Hematopoietic multipotent progenitor cell treated with erythropoietin and hydrocortisone succinate and interleukin-3 and kit ligand, for 6 days (in vitro differentiated cells): ENCODE results near the gene ISYNA1.

ENCODE experiments used
- DNase-seq: peaks from one replicate; pipeline ENCODE4 v3.0.0-alpha.2; 2015

ISYNA1 gene

DNA sequence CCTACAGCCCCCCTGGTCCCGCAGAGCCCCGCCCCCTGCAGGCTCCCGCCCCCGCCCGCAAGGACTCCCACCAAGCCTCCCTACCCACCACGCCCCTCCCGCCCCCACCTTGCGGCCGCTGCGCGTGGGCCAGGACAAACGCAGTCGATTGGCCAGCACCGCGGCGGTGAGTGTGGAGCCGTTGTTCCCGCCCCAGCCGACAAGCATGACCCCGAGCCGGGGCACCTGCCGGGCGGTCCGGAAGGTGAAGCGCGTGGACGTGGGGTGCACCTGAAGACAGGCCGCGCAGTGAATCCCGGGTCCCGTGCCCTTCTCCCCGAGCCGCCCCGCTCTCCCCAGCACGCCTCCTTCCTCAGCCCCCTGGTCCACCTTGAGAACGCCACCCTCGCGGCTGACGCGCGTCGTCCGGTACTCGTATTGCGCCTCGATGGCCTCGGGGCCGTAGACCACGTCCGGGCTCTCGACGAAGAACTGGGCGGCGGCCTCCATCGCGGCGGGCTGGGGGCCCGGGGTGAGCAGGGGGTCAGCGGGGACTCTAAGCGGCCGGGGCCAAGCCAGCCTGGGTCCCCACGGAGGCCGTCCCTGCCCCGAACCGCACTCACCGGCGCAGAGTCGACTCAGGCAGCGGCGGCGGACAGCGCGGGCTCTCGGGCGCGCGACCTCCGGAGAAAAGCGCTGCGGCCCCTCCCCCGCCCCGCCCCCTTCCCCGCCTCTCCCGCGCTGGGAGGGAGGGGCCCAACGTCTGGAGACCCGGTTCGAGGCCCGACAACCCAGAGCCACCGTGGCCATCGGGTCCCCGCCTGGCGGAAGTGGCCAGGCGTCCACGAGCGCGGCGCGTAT, at the start of gene ISYNA1:
Gene ISYNA1 (minus strand): TSS at position 643 of the 840 bp plus-strand sequence. CDS start 154 bp downstream, at position 489.
- peak; percentile 82 for DNase-seq

DNA sequence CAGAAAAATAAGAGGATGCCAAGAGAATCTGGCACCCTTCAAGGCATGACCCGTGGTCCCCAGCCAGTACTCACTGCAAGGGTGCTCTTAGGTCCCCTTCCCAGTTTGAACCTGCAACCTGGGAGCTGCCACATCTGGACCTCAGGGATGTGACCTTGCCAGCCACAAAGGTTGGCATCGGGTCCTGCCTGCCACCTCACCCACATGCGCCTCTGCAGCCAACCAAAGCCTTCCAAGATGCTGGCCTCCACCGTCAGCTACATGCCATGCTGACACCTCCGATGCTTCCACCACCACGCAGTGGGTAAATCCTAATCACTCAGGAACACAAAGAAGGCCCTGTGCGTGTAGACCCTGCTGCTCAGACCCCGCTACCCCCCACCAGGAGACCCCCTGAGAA, 48.8 kb upstream of the ISYNA1 start:
- no peak for DNase-seq

GRCh38 chr19:18484992-18485391, 47.1 kb upstream of the ISYNA1 start:
- peak; percentile 40 for DNase-seq

GRCh38 chr19:18483119-18483890, 45.4 kb upstream of the ISYNA1 start:
- no peak for DNase-seq

DNA sequence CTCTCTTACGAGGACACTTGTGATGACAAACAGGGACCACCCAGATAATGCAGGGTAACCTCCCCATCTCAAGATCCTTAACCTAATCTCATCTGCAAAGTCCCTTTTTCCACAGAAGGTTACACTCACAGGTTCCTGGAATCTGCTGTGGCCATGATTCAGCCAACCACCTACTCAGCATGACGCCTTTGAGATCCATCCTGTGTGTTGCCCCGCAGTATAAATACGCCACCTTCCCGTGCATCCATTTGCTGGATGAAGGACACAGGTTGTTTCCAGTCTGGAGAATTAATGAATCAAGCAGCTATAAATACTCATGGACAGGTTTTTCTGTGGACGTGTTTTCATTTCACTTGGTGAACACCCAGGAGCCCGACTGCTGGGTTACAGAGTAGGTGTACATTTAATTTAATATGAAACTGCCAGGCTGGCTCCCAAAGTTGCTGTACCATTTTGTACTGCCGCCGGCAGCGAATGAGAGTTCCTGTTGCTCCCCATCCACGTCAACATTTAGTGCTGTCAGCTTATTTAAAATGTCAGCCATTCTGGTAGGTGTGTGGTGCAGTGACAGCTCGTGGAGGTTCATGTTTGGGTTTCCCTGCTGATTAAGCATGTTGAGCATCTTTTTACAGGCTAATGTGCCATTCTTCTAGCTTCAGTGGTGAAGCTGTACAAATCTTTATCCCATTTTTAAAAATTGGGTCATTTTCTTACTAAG, 43.7 kb upstream of the ISYNA1 start:
- DNase-seq: no peak

DNA sequence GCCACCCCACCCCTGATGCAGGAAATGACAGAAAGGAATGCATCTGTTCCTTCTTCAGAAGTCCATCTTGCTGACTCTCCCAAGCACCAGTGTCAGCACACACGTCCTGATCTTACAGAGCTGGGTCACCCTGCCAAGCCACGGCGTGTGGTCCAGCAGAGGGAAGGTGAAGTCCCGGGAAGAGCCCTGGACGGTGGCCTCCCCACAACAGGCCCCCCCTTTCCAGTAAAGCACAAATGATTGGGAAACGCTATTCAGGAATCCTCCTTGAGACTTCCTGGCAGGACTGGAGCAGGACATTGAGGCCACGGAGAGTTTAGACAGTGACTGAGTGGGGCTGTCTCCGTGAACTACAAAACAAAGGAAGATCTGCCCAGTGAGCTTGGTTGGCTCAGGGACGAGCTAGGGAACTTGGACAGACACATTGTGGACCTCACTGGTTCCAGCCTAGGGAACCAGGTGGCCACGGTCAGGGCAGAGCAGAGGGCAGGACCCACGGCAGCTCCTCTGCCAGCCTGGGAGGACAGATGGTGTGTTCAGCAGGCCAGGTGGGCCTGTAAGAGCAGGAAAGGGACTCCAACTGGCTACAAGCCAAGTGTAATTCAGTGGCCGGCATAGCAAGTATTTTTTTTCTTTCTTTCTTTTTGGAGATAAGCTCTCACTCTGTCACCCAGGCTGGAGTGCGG, 42.2 kb upstream of the ISYNA1 start:
- DNase-seq: no peak

GRCh38 chr19:18478545-18479311, 40.8 kb upstream of the ISYNA1 start:
- DNase-seq: peak; percentile 81

DNA sequence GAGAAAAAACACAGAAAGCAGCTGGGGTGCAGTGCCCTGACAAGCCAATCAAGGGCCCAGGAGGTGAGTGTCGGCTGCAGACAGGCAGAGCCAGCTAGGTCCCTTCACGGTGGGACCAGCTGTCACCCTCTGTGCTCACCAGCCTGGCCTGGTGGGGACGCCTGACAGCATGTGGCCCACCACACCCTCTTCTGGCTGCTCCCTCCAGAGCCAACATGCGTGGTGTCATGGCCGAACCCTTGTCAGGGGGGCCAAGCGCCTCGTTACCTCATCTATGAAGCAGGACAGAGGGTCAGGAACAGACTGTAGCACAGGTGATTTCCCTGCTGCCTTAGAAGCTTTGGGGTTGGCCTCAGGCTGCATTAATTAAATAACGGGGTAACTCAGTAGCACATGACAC, 40.0 kb upstream of the ISYNA1 start:
- DNase-seq: no peak

DNA sequence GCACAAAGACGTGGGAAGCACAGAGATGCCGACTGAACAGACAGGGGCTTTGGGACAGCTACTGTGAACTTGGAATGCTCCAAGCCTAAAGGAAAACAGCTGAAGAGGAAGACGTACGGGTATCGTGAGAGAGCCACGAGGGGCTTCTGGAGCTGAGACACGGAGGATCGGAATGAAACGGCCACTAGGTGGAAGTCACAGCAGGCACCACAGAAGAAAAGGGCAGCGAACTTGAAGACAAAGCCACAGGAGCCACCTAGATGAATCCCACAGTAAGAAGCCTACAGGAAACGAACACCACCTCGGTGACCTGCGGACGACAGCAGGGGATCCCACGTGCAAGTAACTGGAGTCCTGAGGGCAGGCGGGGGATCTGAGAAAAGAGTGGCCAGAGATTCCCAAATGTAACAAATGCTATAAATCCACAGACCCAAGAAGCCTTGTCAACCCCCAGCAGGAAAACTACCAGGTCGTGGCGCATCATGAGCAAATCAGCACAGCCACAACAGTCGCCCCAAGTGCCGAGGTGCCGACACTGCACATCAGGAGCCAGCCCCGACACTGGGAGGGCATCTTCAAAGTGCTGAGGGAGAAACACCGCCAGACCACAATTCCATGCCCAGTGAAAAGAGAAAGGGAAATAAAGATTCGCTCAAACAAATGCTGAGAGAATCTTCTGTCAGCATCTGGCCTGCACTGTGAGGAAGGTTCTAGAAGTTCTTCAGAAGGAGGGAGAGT, 39.3 kb upstream of the ISYNA1 start:
- DNase-seq: no peak

DNA sequence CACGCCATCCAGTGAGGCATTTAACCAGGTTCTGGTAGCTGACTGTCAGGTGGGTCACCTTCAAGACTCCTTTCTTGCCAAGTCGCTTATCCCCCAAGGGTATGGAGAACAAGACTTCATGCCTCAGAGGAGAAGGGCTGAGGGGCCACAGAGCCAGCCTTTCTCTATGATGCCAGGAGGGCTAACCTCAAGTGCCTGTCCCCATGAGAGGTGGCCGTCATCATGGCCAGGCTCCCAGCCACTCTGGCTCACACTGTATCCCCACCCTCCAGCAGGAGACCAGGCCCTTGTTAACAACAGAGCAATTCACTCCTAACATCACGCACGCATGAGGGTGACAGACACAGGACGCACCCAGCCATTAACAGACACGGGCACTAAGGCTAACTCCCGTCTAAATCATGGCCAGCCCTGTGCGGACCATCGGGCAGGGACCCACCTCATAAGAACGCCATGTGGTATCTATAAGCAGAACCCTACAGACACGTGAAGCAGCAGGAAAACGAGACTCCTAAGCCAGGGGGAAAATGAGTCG, 38.6 kb upstream of the ISYNA1 start:
- no peak for DNase-seq

- no peak for DNase-seq
These were observed 37.9 kb upstream of the ISYNA1 start for GRCh38 chr19:18475762-18476331.

- no peak for DNase-seq
These were observed 37.1 kb upstream of the ISYNA1 start for GRCh38 chr19:18475004-18475453.

GRCh38 chr19:18474366-18474887, 36.5 kb upstream of the ISYNA1 start:
- DNase-seq: no peak

DNA sequence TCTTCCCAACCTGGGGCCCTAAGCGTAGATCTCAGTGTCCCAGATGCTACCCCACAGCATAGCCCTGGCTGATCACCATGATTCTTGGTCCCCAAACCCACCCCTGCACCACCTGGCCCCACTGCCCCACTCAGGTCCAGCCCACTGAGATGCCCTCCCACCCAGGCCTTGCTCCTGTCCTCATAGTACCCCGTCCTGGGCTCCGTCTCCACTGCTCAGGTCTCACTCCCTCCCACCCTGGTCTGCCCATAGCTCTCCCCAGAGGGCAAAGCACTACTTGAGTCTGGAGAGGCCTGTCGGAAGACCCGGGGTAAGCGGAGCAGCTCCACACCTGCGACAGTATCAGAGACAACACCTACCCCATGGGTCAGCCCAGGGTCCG, 35.8 kb upstream of the ISYNA1 start:
- no peak for DNase-seq

DNA sequence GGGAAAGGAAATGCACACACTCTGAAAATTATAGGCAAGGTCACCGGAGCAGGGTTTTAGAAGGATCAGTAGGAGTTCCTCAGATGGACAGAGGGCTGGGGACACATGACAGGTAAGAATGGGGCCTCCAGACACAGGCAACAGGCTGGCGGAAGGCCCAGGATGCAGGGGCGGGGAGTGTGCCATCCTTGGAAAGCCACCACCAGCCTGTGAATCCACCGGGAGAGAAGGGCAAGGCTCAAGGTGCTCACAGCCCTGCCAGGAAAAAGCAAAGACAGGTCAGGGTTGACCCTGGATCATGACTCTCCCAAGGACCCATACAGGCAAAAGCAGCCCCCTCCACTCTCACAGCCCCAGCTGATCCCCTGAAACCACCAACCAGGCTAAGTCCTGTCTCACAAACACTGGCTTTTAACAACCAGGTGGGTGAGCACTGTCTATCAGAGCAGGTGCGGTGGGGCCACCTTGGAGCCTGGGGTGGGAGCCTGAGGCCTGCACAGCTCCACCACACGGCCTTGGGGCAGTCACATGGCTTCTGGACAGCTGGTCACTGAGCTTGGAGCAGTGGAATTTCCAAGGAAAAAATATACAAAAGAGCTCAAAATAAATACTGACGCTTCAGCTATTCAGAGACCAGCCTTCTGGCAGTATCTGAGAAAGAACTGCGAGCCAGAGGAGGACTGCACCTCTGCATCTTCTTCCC, 35.2 kb upstream of the ISYNA1 start:
- no peak for DNase-seq

DNA sequence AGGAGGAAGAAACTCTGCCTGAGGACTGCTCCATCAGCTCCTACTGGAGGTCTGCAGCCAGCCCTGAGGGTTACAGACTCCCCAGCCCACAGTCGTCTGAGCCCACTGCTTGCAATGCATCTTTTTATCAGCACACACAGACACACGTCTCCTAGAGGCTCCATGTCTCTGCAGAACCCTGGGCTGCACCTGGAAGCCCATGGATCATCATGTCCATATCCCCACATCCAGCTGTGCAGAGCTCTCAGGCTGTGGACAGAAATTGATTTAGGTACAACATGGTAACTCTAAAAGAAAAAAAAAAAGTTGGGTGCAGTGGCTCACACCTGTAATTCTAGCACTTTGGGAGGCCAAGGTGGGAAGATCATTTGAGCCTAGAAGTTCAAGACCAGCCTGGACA, 32.9 kb upstream of the ISYNA1 start:
- DNase-seq: no peak

DNA sequence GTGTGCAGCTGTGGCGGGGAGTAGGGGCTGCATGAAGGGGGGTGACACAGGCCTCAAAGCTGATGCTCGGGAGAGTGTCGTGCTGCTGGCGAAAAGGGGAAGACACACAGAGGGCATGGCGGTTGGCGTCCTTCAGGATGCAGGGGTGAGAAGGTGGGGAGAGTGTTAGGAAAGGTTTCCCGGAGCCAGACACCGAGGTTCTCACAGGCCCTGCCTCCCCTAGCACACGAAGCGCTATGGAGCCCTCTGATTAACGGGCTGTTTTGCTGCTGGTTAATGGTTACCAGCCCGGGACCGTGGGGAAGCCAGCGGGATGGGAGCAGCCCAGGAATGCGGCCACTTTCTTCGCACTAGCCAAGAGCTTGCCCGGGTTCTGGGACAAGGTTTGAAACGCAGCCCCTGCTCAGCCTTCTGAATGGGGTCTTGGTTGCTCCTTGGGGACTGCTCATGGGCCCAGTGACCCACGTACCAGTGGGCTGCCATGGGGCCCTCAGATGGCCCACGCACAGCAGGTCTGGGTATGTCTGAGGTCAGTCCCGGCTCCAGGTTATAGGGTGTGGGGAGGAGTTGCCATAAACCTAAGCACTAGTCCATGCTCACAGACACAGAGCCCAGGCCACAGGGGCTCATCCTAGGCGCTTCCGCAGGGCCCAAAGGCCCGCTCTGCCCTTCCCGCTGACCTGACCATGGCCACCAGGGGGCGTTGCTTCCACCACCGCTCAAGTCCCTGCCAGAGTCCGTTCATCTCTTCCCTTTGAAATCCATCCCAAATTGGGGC, 31.3 kb upstream of the ISYNA1 start:
- DNase-seq: peak; percentile 76

GRCh38 chr19:18468517-18468916, 30.6 kb upstream of the ISYNA1 start:
- DNase-seq: no peak

GRCh38 chr19:18467978-18468377, 30.0 kb upstream of the ISYNA1 start:
- no peak for DNase-seq
